GM12801 (cell line): ENCODE data around the gene GTF2E1.

ENCODE experiments used
- CTCF ChIP-seq: IDR thresholded peaks from one replicate; pipeline ENCODE4 v1.5.1; 2011; ENCODE audit warnings: control low read depth; ENCODE audit not compliant: insufficient read length; ENCODE audit errors: extremely low read depth

The GTF2E1 gene

GRCh38 chr3:120764206-120764605 is 21.7 kb downstream of the GTF2E1 start:
- TF ChIP-seq CTCF: no peak

- no peak for TF ChIP-seq CTCF
Observed at GRCh38 chr3:120765830-120766493, 23.4 kb downstream of the GTF2E1 start.

DNA sequence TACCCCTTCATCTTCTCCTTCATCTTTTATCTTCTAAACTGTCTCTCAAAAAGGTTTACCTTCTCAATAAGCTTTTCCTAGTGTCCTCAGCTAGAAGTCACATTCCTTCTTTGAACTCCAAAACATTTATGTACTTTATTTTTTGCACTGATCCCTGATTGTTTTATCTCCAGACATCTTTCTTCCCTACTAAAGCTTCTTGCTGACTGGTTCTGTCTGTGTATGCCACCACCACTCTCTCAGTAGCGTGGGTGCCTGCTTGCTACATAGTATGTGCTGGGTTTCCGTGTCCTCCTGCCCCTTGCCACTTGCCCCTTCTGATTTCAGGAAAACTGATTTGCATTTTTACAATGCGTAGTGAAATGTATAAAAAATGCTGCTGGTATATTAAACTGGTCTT is 24.0 kb downstream of the GTF2E1 start:
- no peak for TF ChIP-seq CTCF

DNA sequence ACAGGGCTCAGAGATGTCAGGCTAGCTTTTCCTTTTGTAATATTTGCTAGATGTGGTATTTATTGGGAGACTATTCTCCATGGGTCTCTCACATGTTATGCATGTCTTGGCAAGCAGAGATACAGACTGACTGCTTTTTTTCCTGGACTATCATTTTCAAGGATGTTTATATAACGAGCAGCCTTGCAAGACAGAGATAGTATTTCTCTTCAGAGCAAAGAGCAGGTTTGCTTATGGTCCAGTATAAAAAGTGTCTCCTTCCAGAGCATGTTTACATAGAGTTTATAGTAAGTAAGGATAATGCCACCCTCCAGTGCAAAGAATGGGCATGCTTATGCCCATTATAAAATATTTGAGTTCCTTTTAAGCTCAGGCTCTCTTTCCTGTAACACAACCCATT is 24.6 kb downstream of the GTF2E1 start:
- no peak for TF ChIP-seq CTCF

DNA sequence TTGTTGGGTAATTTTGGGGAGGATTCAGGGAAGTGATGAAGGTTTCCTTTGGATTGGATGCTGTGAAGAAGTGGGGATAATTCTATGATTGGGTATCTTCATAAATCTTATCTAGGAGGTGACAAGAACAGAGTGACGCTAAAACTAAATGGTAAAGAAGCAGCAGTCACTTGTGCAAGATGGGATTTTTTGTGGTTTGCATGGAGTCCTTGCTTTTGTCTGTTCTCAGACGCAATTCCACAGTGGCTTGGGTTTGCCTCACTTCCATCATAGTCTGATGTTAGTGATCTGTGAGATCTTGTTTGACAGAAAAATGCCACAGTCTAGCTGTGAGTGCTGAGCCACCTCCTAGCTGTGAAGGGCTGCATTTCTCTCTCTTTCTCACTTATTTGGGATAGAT is 26.9 kb downstream of the GTF2E1 start:
- TF ChIP-seq CTCF: no peak

DNA sequence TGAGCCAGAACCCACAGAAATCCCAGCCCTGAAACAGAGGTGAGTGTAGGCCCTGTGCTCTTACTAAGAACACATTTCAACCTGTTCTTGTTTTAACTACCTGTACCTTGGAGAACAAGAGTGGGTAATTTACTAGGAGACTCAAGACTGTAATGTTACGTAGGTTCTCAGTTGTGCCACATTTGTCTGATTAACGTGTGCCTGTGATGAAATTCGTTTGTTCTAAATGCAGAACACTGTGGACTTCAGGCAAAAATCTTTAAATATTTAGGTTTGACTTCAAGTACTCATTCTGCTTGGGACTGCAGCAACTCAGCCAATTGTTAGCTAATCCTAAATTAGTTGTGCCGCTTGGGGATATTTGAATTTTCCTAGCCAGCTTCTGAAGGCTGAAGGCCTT is 28.3 kb downstream of the GTF2E1 start:
- TF ChIP-seq CTCF: no peak

GRCh38 chr3:120772081-120772480 is 29.5 kb downstream of the GTF2E1 start:
- TF ChIP-seq CTCF: no peak
